ENCODE results near the gene GALT.

- TF ChIP-seq CTCF (conservative IDR thresholded peaks at IDR 0.05 in 1 of 2, IDR thresholded peaks at IDR 0.05 in 1 of 2; ENCODE audit: low read depth in 1 of 2, low read length in 2 of 2): no peak
- no peak for TF ChIP-seq EZH2 (IDR thresholded peaks at IDR 0.05; ENCODE audit: low read length, missing control alignments)
These were observed 44.4 kb upstream of the GALT start for GRCh38 chr9:34601937-34602573.
